GM20431 (cell line): Measurements from ENCODE around the gene GCLC.
"Not testable (repeated sequence)": the region's sequence is repeated elsewhere in the genome, so short reads cannot be mapped to it uniquely, and the experiment has no call there.

Source experiments
- in situ Hi-C: fragments of 300-500 bp; cut with MseI, MboI; formaldehyde crosslinking; loops from one replicate; pipeline ENCODE4 v1.15.0; 2020; ENCODE audit warnings: low sequenced_read_pairs; ENCODE audit not compliant: unreplicated experiment

The GCLC gene

DNA sequence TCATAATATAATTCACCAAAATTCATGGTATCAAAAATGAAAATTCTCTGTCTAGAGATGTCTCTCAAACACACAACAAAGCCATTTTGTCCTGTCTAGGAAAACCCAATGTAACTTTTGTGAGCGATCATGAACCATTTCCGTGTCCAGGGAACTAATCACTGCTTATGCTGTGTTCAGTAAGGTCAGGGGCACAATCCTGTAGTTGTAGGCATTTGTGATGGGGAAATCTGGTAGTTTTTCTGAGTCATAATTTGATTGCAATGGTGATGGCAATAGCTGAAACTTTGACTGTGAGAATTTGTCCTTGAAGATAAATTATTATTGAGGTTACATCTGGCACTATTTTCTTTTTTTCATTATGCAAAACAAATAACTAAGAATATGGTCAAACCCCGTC is 21.0 kb upstream of the GCLC start:
- in situ Hi-C loops: no loop called here

DNA sequence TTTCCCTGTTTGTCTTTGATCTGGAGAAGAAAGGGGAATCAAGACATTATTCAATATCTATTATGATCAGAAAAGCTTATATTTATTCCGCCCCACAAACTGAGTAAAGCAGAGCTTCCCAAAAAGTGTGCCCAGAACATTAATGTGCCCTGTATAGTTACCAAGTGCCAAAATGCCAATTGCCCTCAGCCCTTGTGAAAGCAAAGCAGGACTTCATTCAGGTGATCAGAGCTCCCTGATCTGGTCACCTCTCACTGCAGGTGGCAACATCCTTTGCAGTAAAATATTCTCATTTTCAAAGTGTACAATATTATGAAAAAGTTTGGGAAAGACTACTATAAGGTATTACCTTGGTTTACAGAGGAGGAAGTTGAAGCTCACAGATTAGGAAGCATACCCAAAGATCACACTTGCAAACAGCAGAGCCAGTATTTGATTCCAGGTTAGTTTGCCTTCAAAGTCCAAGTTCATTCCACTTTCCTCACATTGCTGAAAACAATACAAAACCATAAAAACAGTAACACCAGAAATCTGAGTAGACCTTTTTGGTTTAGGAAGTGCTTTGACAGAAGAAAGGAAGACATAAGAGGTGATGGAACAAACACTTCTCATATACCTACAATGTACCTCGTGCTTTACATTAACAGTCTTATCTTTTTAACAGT is 19.6 kb upstream of the GCLC start:
- in situ Hi-C loops: no loop called here

DNA sequence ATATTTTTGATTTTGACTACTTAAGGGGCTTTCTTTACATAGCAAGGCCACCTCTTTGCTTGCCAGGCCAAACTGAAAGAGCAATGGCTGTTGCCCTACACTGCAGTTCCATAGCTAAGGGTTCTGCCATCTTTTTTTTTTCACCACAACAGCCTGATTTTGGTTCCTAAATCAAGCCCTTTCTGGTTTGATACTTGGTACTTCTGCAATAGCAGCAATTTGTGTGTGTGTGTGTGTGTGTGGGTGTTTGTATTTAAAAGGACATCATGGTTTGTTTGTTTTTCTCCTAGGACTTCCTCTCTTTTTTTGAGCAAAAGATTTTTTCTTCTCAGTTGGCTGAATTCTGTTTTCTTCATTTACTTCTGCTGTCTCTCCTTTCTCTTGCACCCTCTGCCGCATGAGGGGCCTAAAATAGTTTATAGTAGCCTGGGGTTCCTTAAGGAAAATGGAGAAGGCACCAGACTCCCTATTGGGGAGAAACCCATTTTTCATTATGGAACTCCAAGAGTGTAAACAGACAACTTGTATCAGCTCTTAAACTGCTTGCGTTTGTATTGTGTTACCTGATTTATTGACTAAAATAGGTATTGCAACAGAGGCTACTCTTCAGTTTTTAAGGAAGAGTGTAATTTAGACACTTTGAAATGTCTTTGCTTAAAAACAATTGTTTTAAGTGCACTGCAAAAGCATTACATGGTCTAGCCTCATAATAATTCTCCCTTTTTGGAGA is 12.2 kb upstream of the GCLC start:
- in situ Hi-C loops: no loop called here

DNA sequence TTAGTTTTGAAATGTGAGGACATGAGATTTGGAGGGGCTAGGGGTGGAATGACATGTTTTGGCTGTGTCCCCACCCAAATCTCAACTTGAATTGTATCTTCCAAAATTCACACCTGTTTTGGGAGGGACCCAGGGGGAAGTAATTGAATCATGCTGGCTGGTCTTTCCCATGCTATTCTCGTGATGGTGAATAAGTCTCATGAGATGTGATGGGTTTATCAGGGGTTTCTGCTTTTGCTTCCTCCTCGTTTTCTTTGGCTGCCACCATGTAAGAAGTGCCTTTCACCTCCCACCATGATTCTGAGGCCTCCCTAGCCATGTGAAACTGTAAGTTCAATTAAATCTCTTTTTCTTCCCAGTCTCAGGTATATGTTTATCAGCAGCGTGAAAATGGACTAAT is 8.7 kb upstream of the GCLC start:
- in situ Hi-C loops: not testable (repeated sequence)

DNA sequence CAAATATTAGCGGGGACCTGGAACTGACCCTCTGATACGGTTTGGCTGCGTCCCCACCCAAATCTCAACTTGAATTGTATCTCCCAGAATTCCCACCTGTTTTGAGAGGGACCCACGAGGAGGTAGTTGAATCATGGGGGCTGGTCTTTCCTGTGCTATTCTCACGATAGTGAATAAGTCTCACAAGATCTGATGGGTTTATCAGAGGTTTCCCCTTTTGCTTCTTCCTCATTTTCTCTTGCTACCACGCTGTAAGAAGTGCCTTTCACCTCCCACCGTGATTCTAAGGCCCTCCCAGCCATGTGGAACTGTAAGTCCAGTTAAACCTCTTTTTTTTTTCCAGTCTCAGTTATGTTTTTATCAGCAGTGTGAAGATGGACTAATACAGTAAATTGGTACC is 6.8 kb upstream of the GCLC start:
- in situ Hi-C loops: not testable (repeated sequence)

DNA sequence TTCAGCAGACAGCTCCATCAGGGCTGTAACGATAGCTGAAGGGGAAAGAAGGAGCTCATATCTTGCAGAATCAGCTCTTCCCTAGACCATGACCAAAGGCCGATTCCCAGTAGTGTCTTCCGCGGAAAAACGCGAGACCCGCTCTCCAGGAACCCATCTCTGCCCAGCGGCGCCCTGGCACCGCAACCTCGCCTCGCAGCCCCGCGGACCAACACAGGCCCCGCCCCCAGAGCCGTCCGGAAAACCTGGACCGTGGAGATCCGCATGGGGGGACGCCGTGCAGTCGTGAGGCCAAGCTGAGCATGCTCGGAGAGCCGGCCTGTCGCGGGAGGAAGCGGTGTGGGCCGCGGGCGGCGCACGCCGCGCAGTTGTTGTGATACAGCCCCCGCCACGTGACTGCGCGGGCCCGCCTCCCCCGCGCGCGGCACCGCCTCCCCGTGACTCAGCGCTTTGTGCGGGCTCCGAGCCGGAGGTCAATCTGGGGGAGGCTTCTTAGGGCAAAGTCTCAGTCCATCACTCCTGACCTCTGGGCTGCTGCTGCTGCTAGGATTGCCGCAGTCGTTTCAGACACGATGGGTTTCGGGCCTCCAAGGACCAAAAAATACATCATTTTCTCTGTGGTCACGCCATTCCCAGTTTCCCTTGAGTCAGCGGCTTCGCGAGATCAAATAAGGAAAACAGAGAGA is 3.1 kb upstream of the GCLC start:
- in situ Hi-C loops: no loop called here

DNA sequence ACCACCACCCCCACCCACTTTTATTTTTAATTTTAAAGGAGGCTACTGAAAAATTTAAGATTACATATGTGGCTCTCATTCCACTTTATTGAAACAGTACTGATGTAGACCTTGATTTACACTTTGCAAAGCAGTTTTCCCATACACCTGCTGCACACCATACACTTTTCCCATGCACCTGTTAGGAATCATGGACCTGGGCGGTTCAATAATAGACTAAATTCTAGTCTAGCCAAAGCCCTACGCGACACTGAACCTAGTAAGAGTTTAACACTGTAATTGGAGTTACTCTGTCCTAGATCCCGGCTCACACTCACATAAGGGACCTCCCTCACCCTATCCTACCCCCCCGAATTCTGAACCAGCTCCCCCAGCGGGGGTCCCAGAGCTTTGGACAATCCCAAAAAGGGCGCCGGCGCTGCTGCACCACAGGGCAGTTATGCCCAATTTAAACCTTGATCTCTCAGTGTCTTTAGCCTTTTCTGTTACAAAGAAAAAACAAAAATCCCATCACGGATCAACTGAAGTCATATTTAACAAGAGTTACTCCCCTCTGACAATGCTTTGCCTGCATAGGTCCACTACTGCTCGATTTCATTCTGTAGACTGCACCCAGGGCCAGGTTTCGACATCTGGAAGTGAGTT is 2.4 kb upstream of the GCLC start:
- in situ Hi-C loops: no loop called here

DNA sequence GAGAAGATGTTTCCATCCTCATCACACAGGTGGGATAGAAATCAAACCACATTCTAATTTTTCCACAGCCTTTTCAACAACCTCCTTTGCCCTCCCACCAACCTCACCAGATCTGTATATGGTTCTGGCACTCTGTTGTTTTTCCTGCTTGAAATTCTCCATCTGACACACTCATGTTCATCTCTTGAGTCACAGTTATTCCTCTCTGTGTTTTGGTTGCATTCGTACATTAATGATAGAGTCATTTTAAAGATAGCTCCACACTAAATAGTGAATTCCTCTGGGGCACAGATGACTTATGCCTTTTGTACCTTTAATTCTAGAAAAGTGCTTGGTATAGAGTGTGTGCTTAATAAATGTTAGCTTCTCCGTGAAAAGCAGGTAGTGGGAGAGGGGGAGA is 1.4 kb upstream of the GCLC start:
- in situ Hi-C loops: no loop called here

DNA sequence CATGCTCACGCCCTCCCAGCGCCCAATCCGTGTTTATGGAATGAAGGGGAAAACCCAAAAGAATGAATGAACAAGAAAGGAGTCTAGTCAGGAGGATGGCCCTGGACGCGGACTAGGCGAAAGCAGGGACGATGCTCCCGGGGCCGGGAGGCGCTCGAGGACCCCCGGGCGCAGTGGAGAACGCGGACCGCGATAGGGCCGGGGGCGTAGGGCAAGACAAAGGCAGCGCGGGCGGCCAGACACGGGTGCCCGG is 758 bp downstream of the GCLC start:
- in situ Hi-C loops: no loop called here

DNA sequence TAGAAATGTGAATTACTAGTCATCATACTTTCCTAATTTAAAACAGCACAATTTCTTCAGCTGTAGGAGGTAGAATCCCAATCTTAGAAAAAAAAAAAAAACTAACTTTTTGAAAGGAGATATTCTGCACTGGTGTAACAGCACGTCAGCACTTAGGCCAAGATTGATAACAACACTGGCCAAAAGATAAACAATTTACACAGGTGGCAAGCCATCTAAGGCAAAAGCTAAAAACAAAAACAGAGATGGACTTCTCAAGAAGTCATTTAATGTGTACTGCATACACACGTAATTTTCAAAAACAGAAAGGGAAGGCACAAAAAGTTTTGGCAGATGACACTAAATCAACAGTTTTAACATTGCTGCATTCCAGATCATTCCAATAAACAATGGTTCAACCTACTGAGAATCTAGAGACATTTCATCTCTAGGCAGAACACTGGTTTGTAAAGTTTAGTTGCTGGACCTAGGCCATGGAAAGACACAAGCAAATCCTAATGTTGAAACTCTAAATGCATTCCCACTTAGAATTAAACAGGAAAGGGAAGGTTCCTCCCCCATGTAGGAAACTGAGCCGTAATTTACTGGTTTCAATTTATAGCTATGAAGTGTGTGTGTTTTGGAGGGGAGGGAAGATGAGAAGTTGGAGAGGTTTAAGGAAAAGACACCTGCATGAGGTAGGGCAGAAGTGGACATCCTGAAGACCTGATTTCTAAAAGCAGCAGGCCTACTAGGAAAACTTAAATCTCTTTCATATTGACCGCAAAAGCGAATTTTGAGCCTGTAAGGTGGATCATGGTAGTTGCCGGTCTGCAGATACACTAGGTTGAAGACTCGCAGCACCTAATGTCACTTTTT is 1.3 kb downstream of the GCLC start:
- in situ Hi-C loops: no loop called here

DNA sequence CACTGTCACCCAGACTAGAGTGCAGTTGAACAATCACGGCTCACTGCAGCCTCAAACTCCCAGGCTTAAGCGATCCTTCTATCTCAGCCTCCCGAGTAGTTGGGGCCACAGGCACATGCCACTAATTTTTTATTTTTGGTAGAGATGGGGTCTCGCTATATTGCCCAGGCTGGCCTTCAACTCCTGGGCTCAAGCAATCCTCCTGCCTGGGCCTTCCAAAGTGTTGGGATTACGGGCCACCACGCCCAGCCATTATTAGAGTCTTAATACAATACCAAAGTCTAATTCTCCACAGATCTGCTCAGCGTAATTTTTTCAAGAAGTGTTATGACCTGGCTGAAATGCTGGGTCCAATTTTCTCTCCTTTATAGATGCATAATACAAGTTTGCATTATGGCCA is 3.0 kb downstream of the GCLC start:
- in situ Hi-C loops: no loop called here

DNA sequence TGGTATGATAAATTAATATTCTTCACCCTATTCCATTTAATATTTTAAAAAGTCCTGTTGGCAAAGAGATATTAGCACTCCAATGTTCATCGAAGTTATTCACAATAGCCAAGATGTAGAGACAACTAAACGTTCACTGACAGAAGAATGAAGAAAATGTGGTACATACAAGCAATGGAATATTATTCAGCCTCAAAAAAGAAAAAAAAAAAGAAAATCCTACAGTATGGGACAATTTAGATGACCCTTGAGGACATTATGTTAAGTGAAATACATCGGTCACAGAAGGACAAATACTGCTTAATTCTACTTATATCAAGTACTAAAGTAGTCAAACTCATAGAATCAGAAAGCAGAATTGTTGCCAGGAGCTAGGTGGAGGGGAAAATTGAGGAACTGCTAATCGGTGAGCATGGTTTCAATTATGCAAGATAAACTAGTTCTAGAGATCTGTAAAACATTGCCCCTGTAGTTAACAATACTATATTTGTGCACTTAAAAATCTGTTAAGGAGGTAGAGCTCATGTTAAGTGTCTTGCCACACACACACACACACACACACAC is 4.7 kb downstream of the GCLC start:
- in situ Hi-C loops: no loop called here

DNA sequence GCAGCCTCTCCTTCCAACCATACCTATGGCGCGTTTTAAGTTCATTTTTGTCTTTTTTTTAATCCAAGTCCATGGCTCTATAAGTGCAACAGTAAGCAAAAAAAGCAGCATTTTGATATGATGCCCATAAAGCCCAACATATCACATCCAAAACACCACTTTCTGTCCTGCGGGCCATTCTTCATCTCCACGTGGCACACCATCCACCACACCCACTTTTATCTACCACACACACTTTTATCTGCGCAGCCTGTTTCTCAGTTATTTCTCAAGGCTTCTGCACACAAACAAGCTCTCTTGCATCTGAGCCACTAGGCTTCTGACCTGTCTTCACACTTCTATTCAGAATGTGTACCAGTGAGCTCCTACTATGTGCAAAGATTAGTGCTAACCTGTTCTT is 5.3 kb downstream of the GCLC start:
- in situ Hi-C loops: no loop called here

DNA sequence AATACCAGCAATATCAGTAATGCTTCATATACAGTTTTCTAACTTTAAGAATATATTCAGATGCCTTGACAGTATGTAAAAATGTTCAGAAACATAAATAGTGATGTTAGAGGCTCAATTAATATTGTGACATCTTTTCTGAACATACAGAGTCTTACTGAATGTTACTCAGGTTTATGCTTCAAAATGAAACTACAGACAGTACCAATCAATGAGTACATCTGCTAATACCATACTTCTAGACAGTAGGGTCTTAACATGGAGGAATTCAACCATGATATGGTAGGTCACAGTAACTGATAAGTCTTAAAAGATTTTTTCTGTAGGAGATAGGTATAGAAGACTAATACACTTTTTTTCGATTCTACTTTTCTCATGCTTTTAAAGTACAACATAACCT is 8.3 kb downstream of the GCLC start:
- in situ Hi-C loops: no loop called here

DNA sequence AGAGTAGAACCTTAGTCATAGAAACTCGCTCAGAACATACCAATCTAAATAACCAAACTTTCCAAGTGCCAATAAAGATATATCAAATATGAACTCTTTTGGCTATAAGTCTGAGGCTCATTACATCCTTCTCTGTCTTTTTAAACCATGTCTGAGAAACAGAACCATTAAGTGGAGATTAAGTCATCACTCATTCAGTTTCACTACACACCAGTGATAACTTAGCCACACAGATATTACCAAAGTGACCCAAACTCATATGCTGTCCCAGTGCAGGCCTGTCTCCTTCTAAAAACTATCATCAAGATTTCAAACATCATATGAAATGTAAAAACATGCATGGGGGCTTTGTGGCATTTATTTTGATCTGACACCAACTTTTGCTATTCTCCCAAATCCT is 12.0 kb downstream of the GCLC start:
- in situ Hi-C loops: no loop called here

DNA sequence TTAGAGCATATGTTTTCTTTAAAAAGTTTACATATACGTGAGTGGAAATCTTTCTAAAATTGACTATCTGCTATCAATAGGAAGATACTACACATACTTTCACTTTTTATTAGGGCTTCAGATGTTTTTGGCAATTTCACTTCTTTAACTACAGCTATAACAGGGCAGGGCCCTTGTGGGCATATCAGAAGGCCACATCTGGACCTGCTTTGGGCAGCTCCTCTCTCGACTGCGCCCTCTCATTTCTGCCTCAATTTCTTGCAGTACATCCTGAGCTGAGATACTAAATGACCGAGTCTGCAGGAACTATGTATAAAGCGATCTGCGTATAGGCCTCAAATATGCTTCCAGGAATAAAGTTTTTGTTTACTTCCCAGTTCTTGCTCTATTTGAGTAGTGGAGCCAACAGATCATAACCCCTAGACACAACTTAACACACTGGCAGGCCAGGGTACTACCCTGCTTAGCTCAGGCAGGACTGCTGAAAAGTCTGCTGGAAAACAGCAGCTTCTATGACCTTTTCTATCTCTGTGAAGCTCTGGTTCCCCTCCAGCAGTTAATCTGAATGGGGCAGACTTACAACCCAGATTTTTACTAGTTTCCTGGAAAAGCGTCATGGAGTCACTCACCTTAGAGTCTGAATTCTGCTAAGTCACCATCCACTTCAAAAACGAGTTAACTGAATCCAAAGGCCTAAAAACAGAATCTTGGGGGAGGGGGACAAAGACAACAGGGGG is 12.7 kb downstream of the GCLC start:
- in situ Hi-C loops: no loop called here

DNA sequence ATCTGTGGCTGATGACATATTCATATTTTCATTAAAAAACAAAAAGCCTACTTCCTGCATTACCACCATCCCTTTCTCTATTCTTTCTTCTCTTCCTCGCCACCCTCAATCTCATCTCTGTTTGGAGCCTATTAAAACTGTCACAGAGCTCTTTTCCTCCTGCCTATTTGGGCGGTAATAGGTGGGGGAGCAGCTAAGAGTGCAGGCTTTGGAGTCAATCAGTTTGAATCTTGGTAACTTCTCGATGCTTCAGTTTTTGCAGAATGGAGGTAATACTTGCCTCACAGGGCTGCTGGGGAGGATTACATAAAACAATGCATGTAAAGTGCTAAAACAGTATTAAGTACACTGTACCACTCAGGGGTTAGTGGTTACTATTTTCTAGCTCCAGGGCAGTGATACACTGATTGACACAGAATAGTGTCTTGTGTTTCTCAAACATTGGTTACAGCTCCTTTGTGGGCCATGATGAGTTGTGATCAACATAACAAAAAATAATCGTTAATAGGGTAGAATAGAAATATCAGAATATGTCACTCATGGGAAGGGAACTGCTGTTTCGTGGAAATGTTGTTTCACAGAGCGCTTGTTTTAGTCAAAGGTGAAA is 14.0 kb downstream of the GCLC start:
- in situ Hi-C loops: no loop called here

DNA sequence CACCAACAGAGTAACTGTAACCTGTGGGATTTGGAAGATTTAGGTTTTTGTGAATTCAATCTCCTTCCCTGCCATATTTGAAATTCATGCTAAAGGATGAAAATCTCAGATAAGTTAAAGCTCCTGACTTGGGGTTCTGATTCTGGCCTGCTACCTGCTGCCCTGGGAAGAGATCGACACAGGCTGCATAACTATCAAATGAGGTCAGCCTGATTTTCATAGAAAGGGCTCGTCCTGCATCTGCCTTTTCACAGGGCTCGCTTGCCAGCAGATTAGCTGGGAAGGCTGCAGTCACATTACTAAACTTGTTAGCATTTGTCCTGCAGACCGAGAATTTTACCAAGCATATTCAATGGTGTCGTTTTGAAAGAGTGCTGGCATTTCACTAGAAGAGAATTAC is 14.6 kb downstream of the GCLC start:
- in situ Hi-C loops: no loop called here
